ENCODE data around the gene PCGF1.

Gene PCGF1

DNA sequence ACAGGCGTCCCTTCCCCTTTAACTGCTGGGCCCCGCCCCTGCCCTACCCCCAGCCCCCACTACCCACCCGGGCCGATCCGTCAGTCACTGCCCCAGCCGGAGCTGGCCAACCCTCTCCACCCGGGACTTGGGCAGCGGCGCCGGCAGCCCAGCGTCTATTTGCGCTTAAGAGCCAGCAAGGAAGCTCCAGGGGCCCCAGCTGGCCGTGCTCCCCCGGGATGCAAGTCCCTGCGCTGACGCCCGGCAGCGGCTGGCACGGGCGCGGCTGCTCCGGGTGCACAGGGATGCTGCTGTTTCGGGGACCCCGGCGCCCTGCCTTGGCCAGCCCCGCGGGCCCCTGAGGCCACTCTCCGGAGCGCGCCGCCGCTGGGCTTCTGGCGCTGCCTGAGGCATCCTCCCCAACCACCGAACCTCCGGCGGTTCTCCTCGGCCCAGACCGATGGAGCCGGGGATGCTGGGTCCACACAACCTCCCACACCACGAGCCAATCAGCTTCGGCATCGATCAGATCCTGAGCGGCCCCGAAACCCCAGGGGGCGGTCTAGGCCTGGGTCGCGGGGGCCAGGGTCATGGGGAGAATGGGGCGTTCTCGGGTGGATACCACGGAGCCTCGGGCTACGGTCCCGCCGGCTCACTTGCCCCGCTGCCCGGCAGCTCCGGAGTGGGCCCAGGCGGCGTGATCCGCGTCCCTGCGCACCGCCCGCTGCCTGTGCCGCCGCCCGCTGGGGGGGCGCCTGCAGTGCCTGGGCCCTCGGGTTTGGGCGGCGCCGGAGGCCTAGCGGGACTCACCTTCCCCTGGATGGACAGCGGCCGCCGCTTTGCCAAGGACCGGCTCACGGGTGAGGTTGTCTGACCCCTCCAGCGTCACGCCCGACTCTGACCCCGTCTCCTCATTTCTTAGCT, 7.1 kb upstream of the PCGF1 start, which contains the start of gene TLX2:
Gene TLX2, plus strand, starts transcription at position 83 of the 903 bp plus-strand sequence. Its CDS starts 357 bp downstream, at position 440.
- DNase-seq = no peak

GRCh38 chr2:74513605-74514367, 6.3 kb upstream of the PCGF1 start:
- no peak for DNase-seq

DNA sequence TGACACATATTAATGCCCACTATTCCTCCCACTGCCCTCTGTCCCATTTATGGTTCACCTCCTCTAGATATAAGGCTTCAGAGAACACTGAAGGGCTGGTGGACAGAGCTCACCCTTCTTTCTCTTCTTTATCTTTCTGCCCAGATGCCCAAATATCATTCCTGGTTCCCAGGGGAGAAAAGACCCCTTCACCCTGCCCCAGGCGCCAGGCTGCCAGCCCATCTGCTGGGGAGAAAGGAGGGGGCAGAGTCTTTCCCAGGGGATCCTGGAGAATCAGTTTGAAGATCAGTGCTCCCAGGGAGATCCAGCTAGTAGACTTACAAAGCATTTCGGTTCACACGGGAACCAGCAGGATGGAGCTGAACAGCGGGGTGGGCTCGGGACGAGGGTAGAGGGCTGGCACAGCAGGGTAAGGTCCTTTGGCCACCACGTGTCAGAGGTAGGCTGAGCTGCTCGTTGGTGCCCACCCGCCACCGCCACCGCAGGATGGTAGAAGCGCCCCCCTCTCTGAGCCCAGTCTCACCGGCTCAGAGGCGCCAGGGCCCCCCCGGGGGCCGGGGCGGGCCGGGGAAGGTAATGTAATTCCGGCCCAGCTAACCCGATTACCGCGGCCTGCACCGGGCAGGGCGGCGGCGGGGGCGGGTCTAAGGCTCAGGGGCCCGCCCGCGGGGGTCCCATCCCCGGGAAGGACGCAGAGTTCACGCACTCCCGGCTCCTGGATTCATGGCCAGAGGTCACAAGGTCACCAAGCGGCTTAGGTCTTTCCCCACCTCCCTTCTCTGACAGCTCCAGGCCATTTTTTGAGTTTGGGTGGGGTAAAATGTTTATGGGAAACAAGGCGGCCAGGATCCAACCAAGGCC, 5.5 kb upstream of the PCGF1 start:
- no peak for DNase-seq

DNA sequence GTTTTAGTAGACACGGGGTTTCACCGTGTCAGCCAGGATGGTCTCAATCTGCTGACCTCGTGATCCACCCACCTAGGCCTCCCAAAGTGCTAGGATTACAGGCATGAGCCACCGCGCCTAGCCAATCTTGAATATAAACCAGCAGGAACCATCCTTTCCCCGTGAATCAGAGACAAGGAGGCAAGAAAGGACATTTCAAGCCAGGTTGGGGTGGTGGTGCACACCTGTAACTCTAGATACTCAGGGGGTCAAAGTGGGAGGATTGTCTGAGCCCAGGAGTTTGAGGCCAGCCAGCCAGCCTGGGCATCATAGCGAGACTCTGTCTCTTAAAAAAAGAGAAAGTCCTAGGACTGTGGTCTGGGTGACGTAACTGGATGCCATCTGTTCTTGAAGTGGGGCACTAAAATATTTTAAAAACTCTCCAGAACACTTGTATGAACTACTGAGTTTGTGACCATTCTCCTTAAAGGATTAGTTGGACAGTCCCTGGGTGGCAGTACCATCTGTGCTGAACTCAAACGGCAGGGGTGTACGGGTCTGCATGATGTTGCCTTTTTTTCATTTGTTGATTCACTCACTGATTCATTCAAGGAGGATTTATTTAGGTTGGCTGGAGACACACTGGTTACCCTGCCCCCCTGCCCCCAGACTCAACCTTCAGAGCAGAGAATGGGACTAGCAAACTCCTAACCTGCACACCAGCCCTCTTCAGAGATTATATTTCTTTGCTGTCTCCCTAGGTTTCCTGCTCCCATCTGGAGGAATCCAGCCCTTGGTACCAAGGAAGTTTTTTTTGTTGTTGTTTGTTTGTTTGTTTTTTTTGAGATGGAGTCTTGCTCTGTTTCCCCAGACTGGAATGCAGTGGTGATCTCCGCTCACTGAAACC, 3.9 kb upstream of the PCGF1 start:
- no peak for DNase-seq

GRCh38 chr2:74510272-74510671, 2.8 kb upstream of the PCGF1 start:
- DNase-seq = no peak

DNA sequence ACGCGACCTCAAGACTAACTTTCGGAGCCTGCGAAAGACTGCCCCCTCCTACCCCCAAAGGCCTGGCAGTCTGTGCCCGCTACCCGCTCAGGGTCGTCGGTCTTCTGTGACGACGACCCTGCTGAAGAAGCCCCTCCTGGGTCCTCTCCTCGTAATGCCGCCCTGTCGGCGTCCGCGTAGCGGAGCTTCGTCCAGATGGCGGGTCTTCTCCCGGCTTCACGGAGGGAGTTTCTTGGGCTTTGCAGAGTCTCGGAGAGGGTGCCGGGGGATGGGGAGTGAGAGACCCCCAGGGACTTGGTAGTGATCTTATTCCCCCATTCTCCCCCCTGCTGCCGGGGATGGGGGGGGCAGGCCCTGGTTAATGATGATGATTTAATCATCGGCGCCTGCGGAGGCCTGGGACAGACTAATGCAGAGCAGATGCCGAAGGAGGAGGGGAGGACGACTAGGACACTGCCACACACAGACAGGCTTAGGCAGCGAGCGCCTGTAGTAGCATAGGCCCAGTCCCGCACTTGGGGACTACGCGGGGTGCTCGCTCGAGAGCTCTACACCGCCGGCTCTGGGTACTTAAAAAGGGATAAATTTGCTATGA, 528 bp upstream of the PCGF1 start:
- DNase-seq = peak; percentile 87

- no peak for DNase-seq
Measured at GRCh38 chr2:74505448-74506246, 1.8 kb downstream of the PCGF1 start.

DNA sequence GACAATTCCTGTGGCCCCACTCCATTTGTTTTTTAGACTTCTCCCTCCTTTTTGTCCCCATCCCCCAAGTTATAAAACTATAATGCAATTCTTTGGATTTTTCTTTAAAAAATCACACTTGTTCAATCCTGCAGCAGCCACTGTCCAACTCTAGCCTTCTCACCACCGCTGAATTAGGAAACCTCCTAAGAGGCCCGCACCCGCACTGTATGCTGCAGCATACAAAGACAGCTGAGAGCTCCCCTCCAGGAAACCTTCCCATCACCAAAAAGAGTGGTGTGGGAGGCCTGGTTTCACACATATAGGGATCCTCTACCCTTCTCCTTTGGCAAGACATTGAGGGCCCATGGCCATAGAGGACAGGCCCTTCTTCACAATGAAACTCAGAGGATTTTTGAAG, 2.9 kb downstream of the PCGF1 start:
- no peak for DNase-seq

- no peak for DNase-seq
Measured at GRCh38 chr2:74503506-74504475, 3.7 kb downstream of the PCGF1 start.

- peak; percentile 77 for DNase-seq
Measured at GRCh38 chr2:74502720-74503505, 4.6 kb downstream of the PCGF1 start.

GRCh38 chr2:74502147-74502719, 5.3 kb downstream of the PCGF1 start:
- DNase-seq = no peak

- no peak for DNase-seq
Measured at GRCh38 chr2:74501335-74502071, 6.0 kb downstream of the PCGF1 start.

GRCh38 chr2:74500578-74500946, 6.9 kb downstream of the PCGF1 start:
- DNase-seq = no peak

DNA sequence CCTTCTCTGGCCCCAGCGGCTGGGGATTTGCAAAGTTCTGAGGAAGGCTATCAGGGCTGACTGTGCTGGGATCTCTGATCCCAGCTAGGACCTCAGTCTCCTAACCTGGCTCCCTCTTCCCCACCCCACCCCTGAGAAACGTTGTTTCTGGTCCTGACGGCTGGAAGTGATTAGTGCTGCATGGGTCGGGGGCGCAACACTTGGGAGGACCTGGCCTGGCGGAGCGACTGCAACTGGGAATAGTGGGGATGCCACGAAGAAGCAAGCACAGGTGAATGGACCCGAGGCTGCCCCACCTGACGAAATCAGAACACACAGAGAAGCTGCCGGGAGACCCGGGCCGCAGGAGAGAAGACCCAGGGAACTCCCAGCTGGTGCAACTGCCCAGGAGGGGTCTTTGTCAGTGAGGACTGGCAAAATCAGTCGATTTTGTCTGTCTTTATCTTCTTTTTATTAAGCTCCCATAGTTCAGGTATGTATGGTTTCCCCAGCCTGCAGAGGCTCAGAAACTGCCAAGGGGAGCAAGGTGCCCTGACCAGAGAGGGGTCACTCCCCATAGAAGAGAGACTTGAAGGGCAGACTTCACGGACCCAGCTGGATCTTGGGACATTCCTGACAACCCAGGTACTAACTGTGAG, 7.4 kb downstream of the PCGF1 start:
- DNase-seq = no peak

- no peak for DNase-seq
Measured at GRCh38 chr2:74499267-74499939, 8.1 kb downstream of the PCGF1 start, which contains the start of gene LBX2. TSS of gene LBX2 (minus strand) at chr2:74499603. CDS start at chr2:74499537, 66 bp downstream.

Measured in fibroblast of skin of abdomen (primary cell).